ENCODE data around the gene ZFAND2B.

The ZFAND2B gene

GRCh38 chr2:219177552-219178376, 28.8 kb upstream of the ZFAND2B start, which contains the start of gene RETREG2:
TSS of gene RETREG2 (plus strand) at chr2:219178275. CDS start at chr2:219178353, 78 bp downstream.
- H3K27ac ChIP-seq (ENCODE audit: low read depth, low read length), result peak within 1 kb of the TSS; percentile 98
- H3K4me3 ChIP-seq (ENCODE audit: low read length), result peak within 1 kb of the TSS; percentile 97
- H3K27me3 ChIP-seq (ENCODE audit: control insufficient read depth, insufficient read depth, low read length), result no peaks in the 10 kb centered on the region
- H3K4me1 ChIP-seq (ENCODE audit: control insufficient read depth, insufficient read depth, low read length), result peaks cover 14% of the 10 kb centered on the region
- H3K36me3 ChIP-seq (ENCODE audit: control insufficient read depth, insufficient read depth, low read length), result peaks cover 37% of the 10 kb centered on the region
- peak within 1 kb of the TSS; percentile 91 for H3K9ac ChIP-seq (ENCODE audit: low read length)

GRCh38 chr2:219178377-219179175, 28.0 kb upstream of the ZFAND2B start:
- Histone ChIP-seq H3K27me3 (ENCODE audit: control insufficient read depth, insufficient read depth, low read length) (no peaks in the 10 kb centered on the region), H3K4me1 (ENCODE audit: control insufficient read depth, insufficient read depth, low read length) (peaks cover 14% of the 10 kb centered on the region), H3K4me3 (ENCODE audit: low read length) (peak overlapping the region; percentile 97), H3K9ac (ENCODE audit: low read length) (peak overlapping the region; percentile 82), H3K36me3 (ENCODE audit: control insufficient read depth, insufficient read depth, low read length) (peaks cover 45% of the 10 kb centered on the region), H3K27ac (ENCODE audit: low read depth, low read length) (peak overlapping the region; percentile 92)

DNA sequence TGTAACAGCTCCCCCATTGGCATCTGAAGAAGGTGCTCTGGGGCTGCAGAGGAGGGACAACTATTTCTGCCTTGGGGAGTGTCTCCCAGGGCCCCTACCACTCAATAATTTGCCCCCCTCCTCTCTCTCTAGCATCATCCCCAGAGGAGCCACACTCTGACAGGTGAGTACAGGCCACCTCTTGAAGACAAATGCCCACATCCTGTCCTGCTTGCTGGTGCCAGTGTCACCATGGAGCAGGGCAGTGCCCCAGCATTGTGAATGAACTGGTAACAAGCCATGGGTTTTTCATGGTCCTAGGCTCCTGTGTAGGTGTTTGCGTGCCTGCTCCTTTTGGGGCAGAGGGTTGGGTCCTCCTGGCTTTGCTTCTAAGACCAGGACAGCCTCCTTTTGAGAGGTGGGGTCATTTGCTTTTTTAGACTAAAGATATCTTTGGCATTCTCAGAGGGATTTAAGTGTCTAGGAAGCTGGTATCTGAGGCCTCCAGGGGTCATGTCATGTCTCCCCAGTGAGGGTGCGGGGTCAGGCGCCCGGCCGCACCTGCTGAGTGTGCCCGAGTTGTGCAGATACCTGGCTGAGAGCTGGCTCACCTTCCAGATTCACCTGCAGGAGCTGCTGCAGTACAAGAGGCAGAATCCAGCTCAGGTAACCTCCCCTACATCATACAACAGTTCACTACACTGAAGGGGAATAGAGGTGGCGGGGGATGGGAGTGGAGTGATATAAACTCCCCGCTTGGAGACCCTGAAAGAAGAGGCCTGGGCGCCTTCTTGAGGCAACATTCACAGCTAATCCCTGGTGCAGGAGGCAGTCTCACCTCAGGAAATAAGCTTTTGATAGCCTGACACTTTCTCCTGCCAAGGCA, 26.7 kb upstream of the ZFAND2B start:
- Histone ChIP-seq H3K4me3 (ENCODE audit: low read length) (no peak overlapping the region), H3K27ac (ENCODE audit: low read depth, low read length) (no peak overlapping the region), H3K27me3 (ENCODE audit: control insufficient read depth, insufficient read depth, low read length) (no peaks in the 10 kb centered on the region), H3K4me1 (ENCODE audit: control insufficient read depth, insufficient read depth, low read length) (peaks cover 14% of the 10 kb centered on the region), H3K9ac (ENCODE audit: low read length) (no peak overlapping the region), H3K36me3 (ENCODE audit: control insufficient read depth, insufficient read depth, low read length) (peaks cover 36% of the 10 kb centered on the region)

GRCh38 chr2:219180961-219181360, 25.6 kb upstream of the ZFAND2B start:
- peaks cover 10% of the 10 kb centered on the region for H3K4me1 ChIP-seq (ENCODE audit: control insufficient read depth, insufficient read depth, low read length)
- no peak overlapping the region for H3K9ac ChIP-seq (ENCODE audit: low read length)
- H3K36me3 ChIP-seq (ENCODE audit: control insufficient read depth, insufficient read depth, low read length), result peaks cover 34% of the 10 kb centered on the region

DNA sequence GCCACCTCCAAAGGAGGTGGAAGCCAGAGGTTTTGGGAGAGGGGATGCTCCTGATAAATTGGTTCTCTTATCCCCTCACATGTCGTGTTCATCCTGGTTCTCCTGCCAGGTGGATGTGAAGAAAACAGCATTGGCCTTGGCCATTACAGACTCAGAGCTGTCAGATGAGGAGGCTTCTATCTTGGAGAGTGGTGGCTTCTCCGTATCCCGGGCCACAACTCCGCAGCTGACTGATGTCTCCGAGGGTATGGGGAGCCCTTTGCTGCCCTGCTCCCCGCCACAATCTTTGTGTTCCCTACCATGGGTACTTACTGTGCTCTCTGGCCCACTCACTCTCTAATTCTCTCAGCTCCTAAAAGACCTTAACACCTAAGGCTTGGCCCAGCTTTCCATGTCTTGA, 25.1 kb upstream of the ZFAND2B start:
- no peak overlapping the region for H3K9ac ChIP-seq (ENCODE audit: low read length)
- H3K4me3 ChIP-seq (ENCODE audit: low read length), result no peak overlapping the region
- no peaks in the 10 kb centered on the region for H3K27me3 ChIP-seq (ENCODE audit: control insufficient read depth, insufficient read depth, low read length)
- peaks cover 10% of the 10 kb centered on the region for H3K4me1 ChIP-seq (ENCODE audit: control insufficient read depth, insufficient read depth, low read length)
- peaks cover 34% of the 10 kb centered on the region for H3K36me3 ChIP-seq (ENCODE audit: control insufficient read depth, insufficient read depth, low read length)
- H3K27ac ChIP-seq (ENCODE audit: low read depth, low read length), result no peak overlapping the region

More at GRCh38 chr2:219180961-219181360, 25.6 kb upstream of the ZFAND2B start:
- Histone ChIP-seq H3K27me3 (ENCODE audit: control insufficient read depth, insufficient read depth, low read length) (no peaks in the 10 kb centered on the region), H3K27ac (ENCODE audit: low read depth, low read length) (no peak overlapping the region), H3K4me3 (ENCODE audit: low read length) (no peak overlapping the region)

GRCh38 chr2:219182331-219183150, 24.0 kb upstream of the ZFAND2B start:
- no peak overlapping the region for H3K9ac ChIP-seq (ENCODE audit: low read length)

DNA sequence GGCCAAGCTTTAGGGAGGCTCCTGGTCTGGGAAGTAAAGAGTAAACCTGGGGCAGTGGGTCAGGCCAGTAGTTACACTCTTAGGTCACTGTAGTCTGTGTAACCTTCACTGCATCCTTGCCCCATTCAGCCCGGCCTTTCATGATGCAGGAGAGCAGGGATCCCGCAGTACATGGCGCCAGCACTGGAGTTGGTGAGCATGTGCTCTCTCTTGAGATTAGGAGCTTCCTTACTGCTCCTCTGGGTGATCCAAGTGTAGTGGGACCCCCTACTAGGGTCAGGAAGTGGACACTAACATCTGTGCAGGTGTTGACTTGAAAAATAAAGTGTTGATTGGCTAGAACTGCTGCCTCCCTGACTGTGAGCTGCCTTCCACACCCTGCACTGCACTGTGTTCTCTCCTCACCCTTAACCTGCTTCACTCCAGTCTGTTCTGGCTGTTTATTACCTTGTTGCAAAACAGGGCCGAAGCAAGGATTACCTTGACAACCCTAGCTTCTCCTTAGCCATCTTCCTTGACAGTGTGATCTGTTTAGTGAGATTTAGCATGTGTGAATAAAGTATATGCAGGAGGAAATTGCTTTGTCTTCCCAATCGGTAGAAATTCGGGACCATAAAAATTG, 23.3 kb upstream of the ZFAND2B start:
- no peak overlapping the region for H3K4me3 ChIP-seq (ENCODE audit: low read length)
- H3K27me3 ChIP-seq (ENCODE audit: control insufficient read depth, insufficient read depth, low read length), result no peaks in the 10 kb centered on the region
- no peak overlapping the region for H3K9ac ChIP-seq (ENCODE audit: low read length)
- H3K36me3 ChIP-seq (ENCODE audit: control insufficient read depth, insufficient read depth, low read length), result peaks cover 34% of the 10 kb centered on the region
- no peak overlapping the region for H3K27ac ChIP-seq (ENCODE audit: low read depth, low read length)
- H3K4me1 ChIP-seq (ENCODE audit: control insufficient read depth, insufficient read depth, low read length), result peaks cover 6% of the 10 kb centered on the region

More at GRCh38 chr2:219182331-219183150, 24.0 kb upstream of the ZFAND2B start:
- H3K27ac ChIP-seq (ENCODE audit: low read depth, low read length), result no peak overlapping the region
- H3K4me3 ChIP-seq (ENCODE audit: low read length), result no peak overlapping the region
- no peaks in the 10 kb centered on the region for H3K27me3 ChIP-seq (ENCODE audit: control insufficient read depth, insufficient read depth, low read length)
- peaks cover 34% of the 10 kb centered on the region for H3K36me3 ChIP-seq (ENCODE audit: control insufficient read depth, insufficient read depth, low read length)
- peaks cover 6% of the 10 kb centered on the region for H3K4me1 ChIP-seq (ENCODE audit: control insufficient read depth, insufficient read depth, low read length)

- H3K36me3 ChIP-seq (ENCODE audit: control insufficient read depth, insufficient read depth, low read length), result peaks cover 34% of the 10 kb centered on the region
- H3K27ac ChIP-seq (ENCODE audit: low read depth, low read length), result no peak overlapping the region
- H3K4me3 ChIP-seq (ENCODE audit: low read length), result no peak overlapping the region
- H3K4me1 ChIP-seq (ENCODE audit: control insufficient read depth, insufficient read depth, low read length), result peaks cover under 1% of the 10 kb centered on the region
- H3K27me3 ChIP-seq (ENCODE audit: control insufficient read depth, insufficient read depth, low read length), result no peaks in the 10 kb centered on the region
- no peak overlapping the region for H3K9ac ChIP-seq (ENCODE audit: low read length)
Measured at GRCh38 chr2:219184121-219184520, 22.5 kb upstream of the ZFAND2B start.

DNA sequence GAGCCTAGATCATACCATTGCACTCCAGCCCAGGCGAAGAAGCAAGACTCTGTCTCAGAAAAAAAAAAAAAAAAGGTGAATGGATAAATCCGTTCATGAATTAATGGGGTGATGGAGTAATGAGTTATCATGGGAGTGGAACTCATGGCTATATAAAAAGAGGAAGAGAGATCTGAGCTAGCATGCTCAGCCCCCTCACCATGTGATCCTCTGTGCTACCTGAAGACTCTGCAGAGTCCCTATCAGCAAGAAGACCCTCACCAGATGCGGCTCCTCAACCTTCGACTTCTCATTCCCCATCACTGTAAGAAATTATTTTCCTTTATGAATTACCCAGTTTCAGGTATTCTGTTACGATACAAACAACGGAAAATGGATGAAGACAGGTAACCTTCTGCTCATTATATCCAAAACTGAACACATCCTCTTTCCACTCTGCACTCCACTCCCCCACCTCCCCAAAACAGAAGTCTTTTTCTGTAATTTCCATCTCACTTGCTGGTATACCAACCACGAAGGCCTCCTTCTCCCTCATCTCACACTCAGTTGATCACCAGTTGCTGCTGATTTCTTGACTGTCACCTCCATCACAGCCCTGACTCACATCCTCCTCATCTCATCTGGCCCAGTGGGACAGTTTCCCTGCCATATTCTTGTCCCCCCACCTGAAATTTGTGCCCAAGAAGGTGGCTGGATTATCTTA, 19.7 kb upstream of the ZFAND2B start:
- Histone ChIP-seq H3K27me3 (ENCODE audit: control insufficient read depth, insufficient read depth, low read length) (no peaks in the 10 kb centered on the region), H3K4me1 (ENCODE audit: control insufficient read depth, insufficient read depth, low read length) (no peaks in the 10 kb centered on the region), H3K27ac (ENCODE audit: low read depth, low read length) (no peak overlapping the region), H3K4me3 (ENCODE audit: low read length) (no peak overlapping the region), H3K36me3 (ENCODE audit: control insufficient read depth, insufficient read depth, low read length) (peaks cover 17% of the 10 kb centered on the region), H3K9ac (ENCODE audit: low read length) (no peak overlapping the region)

DNA sequence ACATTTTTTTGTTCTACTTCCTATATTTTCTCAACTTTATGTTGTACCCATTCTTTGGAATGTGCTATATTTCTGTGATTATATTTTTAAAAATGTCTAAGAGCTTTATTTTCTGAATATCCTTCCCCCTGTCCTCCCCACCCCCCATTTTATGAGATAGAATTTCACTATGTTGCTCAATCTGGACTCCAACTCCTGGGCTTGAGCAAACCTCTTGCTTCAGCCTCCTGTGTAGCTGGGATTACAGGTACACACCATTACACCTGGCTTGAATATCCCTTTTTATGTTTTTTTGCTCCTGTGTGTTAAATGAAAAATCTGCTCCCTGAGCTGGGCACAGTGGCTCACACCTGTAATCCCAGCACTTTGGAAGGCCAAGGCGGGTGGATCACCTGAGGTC, 9.2 kb upstream of the ZFAND2B start:
- Histone ChIP-seq H3K4me3 (ENCODE audit: low read length) (no peak overlapping the region), H3K36me3 (ENCODE audit: control insufficient read depth, insufficient read depth, low read length) (no peaks in the 10 kb centered on the region), H3K27me3 (ENCODE audit: control insufficient read depth, insufficient read depth, low read length) (no peaks in the 10 kb centered on the region), H3K4me1 (ENCODE audit: control insufficient read depth, insufficient read depth, low read length) (no peaks in the 10 kb centered on the region), H3K27ac (ENCODE audit: low read depth, low read length) (no peak overlapping the region), H3K9ac (ENCODE audit: low read length) (no peak overlapping the region)

GRCh38 chr2:219198974-219199373, 7.6 kb upstream of the ZFAND2B start:
- Histone ChIP-seq H3K4me1 (ENCODE audit: control insufficient read depth, insufficient read depth, low read length) (no peaks in the 10 kb centered on the region), H3K9ac (ENCODE audit: low read length) (no peak overlapping the region), H3K27me3 (ENCODE audit: control insufficient read depth, insufficient read depth, low read length) (no peaks in the 10 kb centered on the region), H3K36me3 (ENCODE audit: control insufficient read depth, insufficient read depth, low read length) (no peaks in the 10 kb centered on the region), H3K27ac (ENCODE audit: low read depth, low read length) (no peak overlapping the region), H3K4me3 (ENCODE audit: low read length) (no peak overlapping the region)
